AG09319 (cell line): Measurements from ENCODE around the gene MEPCE.

Source experiments
- DNase-seq: peaks from one replicate; pipeline ENCODE4 v3.0.0-alpha.2; 2010; ENCODE audit warnings: low read depth; ENCODE audit errors: extremely low read depth
- CTCF ChIP-seq: IDR thresholded peaks from 2 replicates; pipeline ENCODE4 v1.5.1; 2011; ENCODE audit warnings: low read depth, mild to moderate bottlenecking, inconsistent platforms, low read length, moderate library complexity

The MEPCE gene

GRCh38 chr7:100411101-100411500, 18.5 kb upstream of the MEPCE start:
- TF ChIP-seq CTCF, result no peak
- no peak for DNase-seq

- TF ChIP-seq CTCF, result no peak
- DNase-seq, result no peak
Measured at GRCh38 chr7:100413346-100413745, 16.3 kb upstream of the MEPCE start.

GRCh38 chr7:100413889-100414288, 15.7 kb upstream of the MEPCE start:
- DNase-seq, result no peak
- no peak for TF ChIP-seq CTCF

GRCh38 chr7:100415448-100415847, 14.2 kb upstream of the MEPCE start:
- TF ChIP-seq CTCF, result no peak
- DNase-seq, result no peak

- no peak for TF ChIP-seq CTCF
- DNase-seq, result no peak
Measured at GRCh38 chr7:100418930-100419659, 10.5 kb upstream of the MEPCE start.

GRCh38 chr7:100419660-100420226, 9.9 kb upstream of the MEPCE start:
- no peak for DNase-seq
- no peak for TF ChIP-seq CTCF

GRCh38 chr7:100423315-100423714, 6.3 kb upstream of the MEPCE start:
- DNase-seq, result no peak
- no peak for TF ChIP-seq CTCF
